Loucy (cell line): Measurements from ENCODE around the gene KCNQ4.

Experiments used
- H2AFZ ChIP-seq: fragments of 200-600 bp; sonication (generic); 2 replicates; pipeline ENCODE4 v1.6.0; 2016; ENCODE audit warnings: antibody characterized with exemption, mild to moderate bottlenecking, low read length, moderate library complexity
- H3F3A ChIP-seq: fragments of 200-600 bp; 2 replicates; pipeline ENCODE4 v1.6.0; 2016; ENCODE audit warnings: antibody characterized with exemption, low read depth, mild to moderate bottlenecking
- H3K27me3 ChIP-seq: fragments of 200-600 bp; sonication (generic); 2 replicates; pipeline ENCODE4 v1.6.1; 2014; ENCODE audit warnings: low read length, mild to moderate bottlenecking; ENCODE audit not compliant: insufficient read depth, poor library complexity, severe bottlenecking
- H3K36me3 ChIP-seq: fragments of 200-600 bp; sonication (generic); 2 replicates; pipeline ENCODE4 v1.6.1; 2016; ENCODE audit warnings: low read length; ENCODE audit not compliant: insufficient read depth
- H3K4me1 ChIP-seq: fragments of 200-600 bp; sonication (generic); 2 replicates; pipeline ENCODE4 v1.5.1; 2014; ENCODE audit warnings: low read length, mild to moderate bottlenecking; ENCODE audit not compliant: insufficient read depth, poor library complexity, severe bottlenecking
- H3K4me2 ChIP-seq: fragments of 200-600 bp; sonication (generic); 2 replicates; pipeline ENCODE4 v1.6.0; 2014; ENCODE audit warnings: antibody characterized with exemption, low read length, low read depth, mild to moderate bottlenecking; ENCODE audit not compliant: poor library complexity, severe bottlenecking
- H3K4me3 ChIP-seq: fragments of 200-600 bp; sonication (generic); 2 replicates; pipeline ENCODE4 v1.5.1; 2014; ENCODE audit warnings: low read length, mild to moderate bottlenecking, mixed read lengths; ENCODE audit not compliant: poor library complexity, severe bottlenecking
- H3K79me2 ChIP-seq: fragments of 200-600 bp; sonication (generic); 2 replicates; pipeline ENCODE4 v1.6.1; 2014; ENCODE audit warnings: low read length; ENCODE audit not compliant: insufficient read depth
- H3K9ac ChIP-seq: fragments of 200-600 bp; sonication (generic); 2 replicates; pipeline ENCODE4 v1.6.0; 2014; ENCODE audit warnings: mild to moderate bottlenecking, low read depth, low read length, moderate library complexity; ENCODE audit not compliant: poor library complexity, severe bottlenecking
- H3K9me2 ChIP-seq: fragments of 200-600 bp; sonication (generic); replicated peaks from 2 replicates; pipeline ENCODE4 v1.6.1; 2016; ENCODE audit warnings: low read depth, low read length, mixed read lengths
- H3K9me3 ChIP-seq: fragments of 200-600 bp; sonication (generic); 2 replicates; pipeline ENCODE4 v1.6.1; 2014; ENCODE audit warnings: mild to moderate bottlenecking, antibody characterized with exemption, low read length, low read depth; ENCODE audit not compliant: insufficient read depth
- H4K20me1 ChIP-seq: fragments of 200-600 bp; sonication (generic); 2 replicates; pipeline ENCODE4 v1.6.0; 2014; ENCODE audit warnings: antibody characterized with exemption, low read length, mild to moderate bottlenecking; ENCODE audit not compliant: insufficient read depth, poor library complexity, severe bottlenecking
- CTCF ChIP-seq: fragments of 200-600 bp; sonication (generic); conservative IDR thresholded peaks from 2 replicates; pipeline ENCODE4 v1.5.1; 2014; ENCODE audit warnings: mild to moderate bottlenecking, antibody characterized with exemption, low read length
- EZH2phosphoT487 ChIP-seq: fragments of 200-600 bp; IDR thresholded peaks from 2 replicates; pipeline ENCODE4 v1.6.1; 2018; ENCODE audit warnings: antibody characterized with exemption, mild to moderate bottlenecking, moderate library complexity, borderline replicate concordance

KCNQ4 gene

GRCh38 chr1:40770296-40771070, 13.1 kb upstream of the KCNQ4 start:
- TF ChIP-seq EZH2phosphoT487 (no peak), CTCF (peak; percentile 48)
- H2AFZ ChIP-seq, result no peak overlapping the region
- H3K4me1 ChIP-seq, result peaks cover 7% of the 10 kb centered on the region
- peak overlapping the region; percentile 6 for H3K9ac ChIP-seq
- peaks cover 71% of the 10 kb centered on the region; the same call in 1 of the 2 replicates for H3K36me3 ChIP-seq
- H3K9me3 ChIP-seq, result no peaks in the 10 kb centered on the region
- no peak overlapping the region for H3K4me3 ChIP-seq
- H3K9me2 ChIP-seq, result no peaks in the 10 kb centered on the region
- no peaks in the 10 kb centered on the region for H3K27me3 ChIP-seq
- no peaks in the 10 kb centered on the region for H3F3A ChIP-seq
- H3K79me2 ChIP-seq, result no peaks in the 10 kb centered on the region
- no peaks in the 10 kb centered on the region for H4K20me1 ChIP-seq
- no peak overlapping the region for H3K4me2 ChIP-seq

GRCh38 chr1:40772146-40772955, 11.2 kb upstream of the KCNQ4 start:
- no peak overlapping the region for H2AFZ ChIP-seq
- no peak overlapping the region for H3K4me3 ChIP-seq
- H3F3A ChIP-seq, result no peaks in the 10 kb centered on the region
- TF ChIP-seq EZH2phosphoT487 (no peak), CTCF (no peak)
- H4K20me1 ChIP-seq, result no peaks in the 10 kb centered on the region
- H3K36me3 ChIP-seq, result peaks cover 61% of the 10 kb centered on the region; the same call in 1 of the 2 replicates
- no peaks in the 10 kb centered on the region for H3K79me2 ChIP-seq
- no peak overlapping the region for H3K4me2 ChIP-seq
- no peaks in the 10 kb centered on the region for H3K27me3 ChIP-seq
- H3K9me2 ChIP-seq, result no peaks in the 10 kb centered on the region
- H3K9me3 ChIP-seq, result no peaks in the 10 kb centered on the region; the same call in 1 of the 2 replicates
- H3K9ac ChIP-seq, result no peak overlapping the region
- H3K4me1 ChIP-seq, result peaks cover 7% of the 10 kb centered on the region

- Histone ChIP-seq H3K27me3 (no peaks in the 10 kb centered on the region), H3K9ac (no peak overlapping the region), H2AFZ (no peak overlapping the region), H3K36me3 (peaks cover 47% of the 10 kb centered on the region; the same call in 1 of the 2 replicates), H3K4me3 (no peak overlapping the region), H3F3A (no peaks in the 10 kb centered on the region), H4K20me1 (no peaks in the 10 kb centered on the region), H3K4me1 (peaks cover 7% of the 10 kb centered on the region), H3K9me2 (no peaks in the 10 kb centered on the region), H3K9me3 (no peaks in the 10 kb centered on the region; the same call in 1 of the 2 replicates), H3K79me2 (no peaks in the 10 kb centered on the region), H3K4me2 (no peak overlapping the region)
- TF ChIP-seq CTCF, result no peak
- no peak for TF ChIP-seq EZH2phosphoT487
Observed at GRCh38 chr1:40773748-40774265, 9.8 kb upstream of the KCNQ4 start.
